Trophoblast cell (in vitro differentiated cells and primary cell): ENCODE measurements around the gene MSRB1.
A peak's percentile ranks its signal among the peaks of the same experiment; 100 is the strongest.
"Not testable (repeated sequence)": the region's sequence is repeated elsewhere in the genome, so short reads cannot be mapped to it uniquely, and the experiment has no call there.

Experiments used
- DNase-seq, 2 donors: peaks; one replicate each; pipeline ENCODE4 v3.0.0-alpha.2; 2016
- H2AFZ ChIP-seq: 2 replicates; pipeline ENCODE4 v1.6.1; 2013; ENCODE audit warnings: low read length, moderate library complexity, mild to moderate bottlenecking; ENCODE audit not compliant: insufficient read depth, poor library complexity
- H2AK5ac ChIP-seq: 2 replicates; pipeline ENCODE4 v1.6.1; 2013; ENCODE audit warnings: mild to moderate bottlenecking, low read length
- H2BK120ac ChIP-seq: 2 replicates; pipeline ENCODE4 v1.6.1; 2013; ENCODE audit warnings: low read length, mild to moderate bottlenecking, moderate library complexity; ENCODE audit not compliant: insufficient read depth, poor library complexity
- H2BK12ac ChIP-seq: 2 replicates; pipeline ENCODE4 v1.6.1; 2013; ENCODE audit warnings: mild to moderate bottlenecking, low read length, moderate library complexity
- H2BK5ac ChIP-seq: 2 replicates; pipeline ENCODE4 v1.6.1; 2013; ENCODE audit warnings: low read length, low read depth, moderate library complexity, mild to moderate bottlenecking; ENCODE audit not compliant: poor library complexity
- H3K14ac ChIP-seq: 2 replicates; pipeline ENCODE4 v1.6.1; 2013; ENCODE audit warnings: mild to moderate bottlenecking, low read length
- H3K18ac ChIP-seq: 2 replicates; pipeline ENCODE4 v1.6.1; 2013; ENCODE audit warnings: mild to moderate bottlenecking, low read length
- H3K23ac ChIP-seq: 2 replicates; pipeline ENCODE4 v1.6.1; 2013; ENCODE audit warnings: low read length
- H3K27ac ChIP-seq: 2 replicates; pipeline ENCODE4 v1.5.1; 2013; ENCODE audit warnings: low read depth, mild to moderate bottlenecking, inconsistent platforms, low read length, moderate library complexity
- H3K27me3 ChIP-seq: 2 replicates; pipeline ENCODE4 v1.6.1; 2013; ENCODE audit warnings: inconsistent platforms, mild to moderate bottlenecking, low read length, moderate library complexity; ENCODE audit not compliant: insufficient read depth
- H3K36me3 ChIP-seq, 2 experiments: 1 replicate in 1 of 2; 2 replicates in 1 of 2; pipeline ENCODE4 v1.6.1; 2013; ENCODE audit warnings: low read length in 2 of 2, mild to moderate bottlenecking in 2 of 2, moderate library complexity in 1 of 2; ENCODE audit not compliant: insufficient read depth in 2 of 2, control insufficient read depth in 1 of 2
- H3K4ac ChIP-seq: 2 replicates; pipeline ENCODE4 v1.6.1; 2013; ENCODE audit warnings: low read depth, mild to moderate bottlenecking, low read length, moderate library complexity
- H3K4me1 ChIP-seq, 2 experiments: 1 replicate in 1 of 2; 2 replicates in 1 of 2; pipeline ENCODE4 v1.6.1; 2013; ENCODE audit warnings: low read length in 2 of 2, mild to moderate bottlenecking in 2 of 2, moderate library complexity in 1 of 2; ENCODE audit not compliant: insufficient read depth in 2 of 2, control insufficient read depth in 1 of 2
- H3K4me2 ChIP-seq: 2 replicates; pipeline ENCODE4 v1.6.1; 2013; ENCODE audit warnings: inconsistent platforms, mild to moderate bottlenecking, low read length, moderate library complexity
- H3K4me3 ChIP-seq: 2 replicates; pipeline ENCODE4 v1.5.1; 2013; ENCODE audit warnings: mild to moderate bottlenecking, low read depth, low read length, inconsistent platforms
- H3K79me1 ChIP-seq: one replicate; pipeline ENCODE4 v1.6.1; 2013; ENCODE audit warnings: low read length
- H3K79me2 ChIP-seq: 2 replicates; pipeline ENCODE4 v1.6.1; 2013; ENCODE audit warnings: low read length, mild to moderate bottlenecking; ENCODE audit not compliant: control insufficient read depth, insufficient read depth, poor library complexity
- H3K9ac ChIP-seq: 2 replicates; pipeline ENCODE4 v1.6.1; 2013; ENCODE audit warnings: mild to moderate bottlenecking, low read length
- H3K9me3 ChIP-seq: 2 replicates; pipeline ENCODE4 v1.6.1; 2013; ENCODE audit warnings: low read depth, mild to moderate bottlenecking, control low read depth, inconsistent platforms, low read length; ENCODE audit not compliant: insufficient read depth
- H4K12ac ChIP-seq: 2 replicates; pipeline ENCODE4 v1.6.1; 2013; ENCODE audit warnings: low read depth, mild to moderate bottlenecking, low read length, moderate library complexity
- H4K8ac ChIP-seq: 2 replicates; pipeline ENCODE4 v1.6.1; 2013; ENCODE audit warnings: low read depth, mild to moderate bottlenecking, low read length, moderate library complexity
- H4K91ac ChIP-seq: one replicate; pipeline ENCODE4 v1.6.1; 2013; ENCODE audit warnings: low read depth, mild to moderate bottlenecking, low read length, moderate library complexity
- WGBS: extraction: QIAGEN DNeasy Blood & Tissue Kit; methylation state at CpG from one replicate; pipeline ENCODE4 v1.1.7; 2013; ENCODE audit warnings: missing lambda C conversion rate; ENCODE audit not compliant: insufficient read length, insufficient coverage; ENCODE audit errors: extremely low coverage; 5-methylcytosine and 5-hydroxymethylcytosine counted together

The MSRB1 gene

GRCh38 chr16:1959269-1960039 is 16.5 kb upstream of the MSRB1 start, which contains the start of gene NDUFB10:
Gene NDUFB10 (plus strand): TSS chr16:1959538. CDS start chr16:1959625, 87 bp downstream.
- Histone ChIP-seq H2BK5ac (peak within 1 kb of the TSS; percentile 8), H3K18ac (peak within 1 kb of the TSS; percentile 93), H3K4me3 (peak within 1 kb of the TSS; percentile 99), H3K9me3 (no peaks in the 10 kb centered on the region), H3K4me1 (peaks cover 0 to 10% of the 10 kb centered on the region in 2 experiments), H3K23ac (no peak within 1 kb of the TSS), H2AFZ (peak within 1 kb of the TSS; percentile 99), H4K12ac (peak within 1 kb of the TSS; percentile 82), H2BK12ac (peak within 1 kb of the TSS; percentile 20), H3K79me1 (peaks cover 10% of the 10 kb centered on the region), H4K91ac (peak within 1 kb of the TSS; percentile 81), H3K79me2 (peaks cover 18% of the 10 kb centered on the region), H3K4ac (peak within 1 kb of the TSS; percentile 59), H4K8ac (peak within 1 kb of the TSS; percentile 100), H3K14ac (peak within 1 kb of the TSS; percentile 78), H3K27ac (no peak within 1 kb of the TSS), H3K36me3 (peaks cover 23 to 28% of the 10 kb centered on the region in 2 experiments), H2AK5ac (peak within 1 kb of the TSS; percentile 49), H3K27me3 (no peaks in the 10 kb centered on the region), H3K4me2 (peak within 1 kb of the TSS; percentile 95), H2BK120ac (peak within 1 kb of the TSS; percentile 17), H3K9ac (peak within 1 kb of the TSS; percentile 99)
- DNase-seq, result peak; percentile 89 to 97
- WGBS, result no CpG with 5 or more reads among the region's 79 CpGs

GRCh38 chr16:1958715-1959268 is 15.8 kb upstream of the MSRB1 start:
- WGBS, result no CpG with 5 or more reads among the region's 14 CpGs
- H4K12ac ChIP-seq, result peak overlapping the region; percentile 71
- peak overlapping the region; percentile 40 for H4K91ac ChIP-seq
- DNase-seq, result no peak
- peak overlapping the region; percentile 75 for H3K9ac ChIP-seq
- peak overlapping the region; percentile 17 for H2BK120ac ChIP-seq
- H3K4me3 ChIP-seq, result no peak overlapping the region
- H3K36me3 ChIP-seq, result peaks cover 21 to 27% of the 10 kb centered on the region in 2 experiments
- peak overlapping the region; percentile 11 for H2AK5ac ChIP-seq
- H3K79me1 ChIP-seq, result peaks cover 8% of the 10 kb centered on the region
- H3K4me1 ChIP-seq, result peaks cover 0 to 10% of the 10 kb centered on the region in 2 experiments
- H3K27me3 ChIP-seq, result no peaks in the 10 kb centered on the region
- peak overlapping the region; percentile 53 for H3K4ac ChIP-seq
- no peaks in the 10 kb centered on the region for H3K9me3 ChIP-seq
- H3K18ac ChIP-seq, result no peak overlapping the region
- no peak overlapping the region for H3K14ac ChIP-seq
- no peak overlapping the region for H2BK5ac ChIP-seq
- peak overlapping the region; percentile 95 for H3K4me2 ChIP-seq
- H4K8ac ChIP-seq, result peak overlapping the region; percentile 78
- H2BK12ac ChIP-seq, result peak overlapping the region; percentile 20
- no peak overlapping the region for H3K23ac ChIP-seq
- peaks cover 11% of the 10 kb centered on the region for H3K79me2 ChIP-seq
- H3K27ac ChIP-seq, result no peak overlapping the region
- H2AFZ ChIP-seq, result peak overlapping the region; percentile 89

- not testable (repeated sequence) for H3K9ac ChIP-seq, H3K4ac ChIP-seq
These were observed 15.1 kb upstream of the MSRB1 start for GRCh38 chr16:1958143-1958491.

GRCh38 chr16:1957434-1958142 is 14.6 kb upstream of the MSRB1 start:
- H3K9me3 ChIP-seq, H3K18ac ChIP-seq, H3K4me2 ChIP-seq, H2BK12ac ChIP-seq, DNase-seq, H3K4me3 ChIP-seq, H2BK5ac ChIP-seq, H2AFZ ChIP-seq, H3K27ac ChIP-seq, H3K4me1 ChIP-seq, H2AK5ac ChIP-seq, H4K12ac ChIP-seq, H4K8ac ChIP-seq, H2BK120ac ChIP-seq, H3K14ac ChIP-seq, H3K79me2 ChIP-seq, H3K23ac ChIP-seq, H3K4ac ChIP-seq, H4K91ac ChIP-seq, H3K79me1 ChIP-seq, H3K27me3 ChIP-seq, H3K9ac ChIP-seq: not testable (repeated sequence)
- no CpG with 5 or more reads among the region's 22 CpGs for WGBS
- H3K36me3 ChIP-seq, result peaks cover 10 to 16% of the 10 kb centered on the region in 2 experiments

More at GRCh38 chr16:1958143-1958491, 15.1 kb upstream of the MSRB1 start:
- not testable (repeated sequence) for H3K23ac ChIP-seq, H2BK5ac ChIP-seq, DNase-seq, H3K18ac ChIP-seq, H2BK12ac ChIP-seq, H2AFZ ChIP-seq, H4K91ac ChIP-seq, H2BK120ac ChIP-seq, H3K9me3 ChIP-seq, H3K4me3 ChIP-seq, H4K8ac ChIP-seq, H4K12ac ChIP-seq, H3K4me2 ChIP-seq, H3K4me1 ChIP-seq, H2AK5ac ChIP-seq, H3K27me3 ChIP-seq, H3K79me1 ChIP-seq, H3K27ac ChIP-seq, H3K14ac ChIP-seq, H3K79me2 ChIP-seq
- WGBS, result no CpG with 5 or more reads among the region's 30 CpGs
- peaks cover 15 to 20% of the 10 kb centered on the region in 2 experiments for H3K36me3 ChIP-seq
